Hepatocyte (in vitro differentiated cells): ENCODE results near the gene ZDHHC4. TPM values are rescaled to one million over a fixed set of nuclear protein-coding genes. Genes with fewer than 3 reads are reported as not detected.

Source experiments
- DNase-seq: peaks from one replicate; pipeline ENCODE4 v3.0.0-alpha.2; 2016; ENCODE audit warnings: low spot score
- H2AFZ ChIP-seq: fragments of 200-600 bp; sonication (generic); 2 replicates; pipeline ENCODE4 v1.6.0; 2016; ENCODE audit warnings: antibody characterized with exemption, mild to moderate bottlenecking
- H3K27ac ChIP-seq: fragments of 200-600 bp; sonication (generic); 2 replicates; pipeline ENCODE4 v1.5.1; 2016; ENCODE audit warnings: mild to moderate bottlenecking
- H3K27me3 ChIP-seq: fragments of 200-600 bp; sonication (generic); 2 replicates; pipeline ENCODE4 v1.6.1; 2016
- H3K36me3 ChIP-seq: fragments of 200-600 bp; sonication (generic); replicated peaks from 2 replicates; pipeline ENCODE4 v1.5.1; 2016; ENCODE audit warnings: low read depth; ENCODE audit not compliant: insufficient read depth
- H3K4me1 ChIP-seq: fragments of 200-600 bp; sonication (generic); 2 replicates; pipeline ENCODE4 v1.5.1; 2016; ENCODE audit warnings: mild to moderate bottlenecking, moderate library complexity; ENCODE audit not compliant: insufficient read depth
- H3K4me2 ChIP-seq: fragments of 200-600 bp; sonication (generic); 2 replicates; pipeline ENCODE4 v1.6.0; 2016
- H3K4me3 ChIP-seq: fragments of 200-600 bp; sonication (generic); 2 replicates; pipeline ENCODE4 v1.5.1; 2016; ENCODE audit warnings: mild to moderate bottlenecking
- H3K79me2 ChIP-seq: fragments of 200-600 bp; sonication (generic); 2 replicates; pipeline ENCODE4 v1.6.0; 2017; ENCODE audit warnings: mild to moderate bottlenecking
- H3K9me2 ChIP-seq: fragments of 200-600 bp; sonication (generic); replicated peaks from 2 replicates; pipeline ENCODE4 v1.6.0; 2017; ENCODE audit warnings: mild to moderate bottlenecking; ENCODE audit not compliant: insufficient read depth
- H3K9me3 ChIP-seq: fragments of 200-600 bp; sonication (generic); 2 replicates; pipeline ENCODE4 v1.5.1; 2016; ENCODE audit warnings: low read depth, mild to moderate bottlenecking
- H4K20me1 ChIP-seq: fragments of 200-600 bp; sonication (generic); 2 replicates; pipeline ENCODE4 v1.6.0; 2016; ENCODE audit warnings: mild to moderate bottlenecking; ENCODE audit not compliant: insufficient read depth, poor library complexity, severe bottlenecking
- EZH2 ChIP-seq: fragments of 200-600 bp; sonication (generic); IDR thresholded peaks from 2 replicates; pipeline ENCODE4 v1.6.1; 2016; ENCODE audit warnings: antibody characterized with exemption, mild to moderate bottlenecking, borderline replicate concordance
- EZH2phosphoT487 ChIP-seq: fragments of 200-600 bp; sonication (generic); IDR thresholded peaks from one replicate; pipeline ENCODE4 v1.6.1; 2018; ENCODE audit warnings: antibody characterized with exemption, mild to moderate bottlenecking, low read depth, moderate library complexity; ENCODE audit not compliant: unreplicated experiment, severe bottlenecking
- WGBS: methylation state at CpG from one replicate; pipeline ENCODE4 v1.1.6; 2016; ENCODE audit warnings: low lambda C conversion rate; ENCODE audit errors: missing lambda C conversion rate; 5-methylcytosine and 5-hydroxymethylcytosine counted together
- polyA plus RNA-seq: library from polyadenylated mRNA; unstranded; fragments of >200 nt; fragmentation: Nextera tagmentation; extraction: Ambion mirVana; gene quantifications from 2 replicates; pipeline ENCODE4 v1.2.1, GENCODE V29; 2016
- total RNA-seq: library from RNA; depleted of rRNA; stranded (reverse); fragments of >200 nt; gene quantifications from 2 replicates; pipeline ENCODE4 v1.2.3, GENCODE V29; 2014
- TF ChIP-seq, protein P1 (sequence below): fragments of 200-600 bp; sonication (generic); IDR thresholded peaks from 2 replicates; pipeline ENCODE4 v1.5.1; 2016; ENCODE audit warnings: antibody characterized with exemption, mild to moderate bottlenecking; ENCODE audit not compliant: poor library complexity

Gene ZDHHC4
- total and polyA plus RNA-seq, 2 experiments from 2014 or later, result 60.4 to 109 TPM

GRCh38 chr7:6618621-6619020 is 41.4 kb downstream of the ZDHHC4 start:
- H3K27ac ChIP-seq, result no peak overlapping the region
- H3K9me3 ChIP-seq, result no peaks in the 10 kb centered on the region
- no peaks in the 10 kb centered on the region for H3K79me2 ChIP-seq
- no peaks in the 10 kb centered on the region for H3K36me3 ChIP-seq
- TF ChIP-seq, protein P1, sequence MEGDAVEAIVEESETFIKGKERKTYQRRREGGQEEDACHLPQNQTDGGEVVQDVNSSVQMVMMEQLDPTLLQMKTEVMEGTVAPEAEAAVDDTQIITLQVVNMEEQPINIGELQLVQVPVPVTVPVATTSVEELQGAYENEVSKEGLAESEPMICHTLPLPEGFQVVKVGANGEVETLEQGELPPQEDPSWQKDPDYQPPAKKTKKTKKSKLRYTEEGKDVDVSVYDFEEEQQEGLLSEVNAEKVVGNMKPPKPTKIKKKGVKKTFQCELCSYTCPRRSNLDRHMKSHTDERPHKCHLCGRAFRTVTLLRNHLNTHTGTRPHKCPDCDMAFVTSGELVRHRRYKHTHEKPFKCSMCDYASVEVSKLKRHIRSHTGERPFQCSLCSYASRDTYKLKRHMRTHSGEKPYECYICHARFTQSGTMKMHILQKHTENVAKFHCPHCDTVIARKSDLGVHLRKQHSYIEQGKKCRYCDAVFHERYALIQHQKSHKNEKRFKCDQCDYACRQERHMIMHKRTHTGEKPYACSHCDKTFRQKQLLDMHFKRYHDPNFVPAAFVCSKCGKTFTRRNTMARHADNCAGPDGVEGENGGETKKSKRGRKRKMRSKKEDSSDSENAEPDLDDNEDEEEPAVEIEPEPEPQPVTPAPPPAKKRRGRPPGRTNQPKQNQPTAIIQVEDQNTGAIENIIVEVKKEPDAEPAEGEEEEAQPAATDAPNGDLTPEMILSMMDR, result no peak
- no peak for TF ChIP-seq EZH2phosphoT487
- TF ChIP-seq EZH2, result no peak
- 100% methylated on average over 4 of the region's 4 CpGs for WGBS
- H3K4me1 ChIP-seq, result no peaks in the 10 kb centered on the region
- no peak overlapping the region for H3K4me2 ChIP-seq
- H3K27me3 ChIP-seq, result no peaks in the 10 kb centered on the region
- H3K9me2 ChIP-seq, result no peaks in the 10 kb centered on the region
- DNase-seq, result no peak
- no peak overlapping the region for H2AFZ ChIP-seq
- no peaks in the 10 kb centered on the region for H4K20me1 ChIP-seq
- no peak overlapping the region for H3K4me3 ChIP-seq

- Histone ChIP-seq H2AFZ (no peak overlapping the region), H3K9me3 (no peaks in the 10 kb centered on the region), H3K27me3 (no peaks in the 10 kb centered on the region), H3K4me2 (no peak overlapping the region), H3K4me1 (no peaks in the 10 kb centered on the region), H3K4me3 (no peak overlapping the region), H3K36me3 (no peaks in the 10 kb centered on the region), H3K9me2 (no peaks in the 10 kb centered on the region), H3K27ac (no peak overlapping the region), H4K20me1 (no peaks in the 10 kb centered on the region), H3K79me2 (no peaks in the 10 kb centered on the region)
- DNase-seq, result no peak
- WGBS, result 91% methylated on average over 3 of the region's 3 CpGs
- TF ChIP-seq EZH2, result no peak
These were observed 42.7 kb downstream of the ZDHHC4 start for GRCh38 chr7:6619961-6620360.

GRCh38 chr7:6621195-6622133 is 44.2 kb downstream of the ZDHHC4 start:
- H3K4me1 ChIP-seq, result no peaks in the 10 kb centered on the region
- no peaks in the 10 kb centered on the region for H3K9me2 ChIP-seq
- H3K36me3 ChIP-seq, result no peaks in the 10 kb centered on the region
- no peak overlapping the region for H3K4me3 ChIP-seq
- H4K20me1 ChIP-seq, result no peaks in the 10 kb centered on the region
- no peak overlapping the region for H2AFZ ChIP-seq
- H3K79me2 ChIP-seq, result no peaks in the 10 kb centered on the region
- TF ChIP-seq, protein P1, result no peak
- H3K27me3 ChIP-seq, result no peaks in the 10 kb centered on the region
- no peak overlapping the region for H3K4me2 ChIP-seq
- no peak overlapping the region for H3K27ac ChIP-seq
- no peaks in the 10 kb centered on the region for H3K9me3 ChIP-seq
- DNase-seq, result no peak
- 97% methylated on average over 20 of the region's 20 CpGs for WGBS

- no peak for DNase-seq
- Histone ChIP-seq H3K27ac (no peak overlapping the region), H3K9me2 (no peaks in the 10 kb centered on the region), H3K79me2 (no peaks in the 10 kb centered on the region), H3K4me2 (no peak overlapping the region), H4K20me1 (no peaks in the 10 kb centered on the region), H3K27me3 (no peaks in the 10 kb centered on the region), H3K36me3 (no peaks in the 10 kb centered on the region), H3K9me3 (no peaks in the 10 kb centered on the region), H3K4me1 (no peaks in the 10 kb centered on the region), H2AFZ (no peak overlapping the region), H3K4me3 (no peak overlapping the region)
- WGBS, result 98% methylated on average over 67 of the region's 67 CpGs
- TF ChIP-seq EZH2phosphoT487, result no peak
- TF ChIP-seq, protein P1, result no peak
These were observed 45.0 kb downstream of the ZDHHC4 start for GRCh38 chr7:6622134-6622710.
